Activated CD8-positive, alpha-beta memory T cell treated with anti-CD3 and anti-CD28 coated beads for 36 hours (primary cell): ENCODE results near the gene UBASH3B. TPM values are rescaled to one million over a fixed set of nuclear protein-coding genes. Genes with fewer than 3 reads are reported as not detected.
"Not testable (repeated sequence)": the region's sequence is repeated elsewhere in the genome, so short reads cannot be mapped to it uniquely, and the experiment has no call there.

Experiments
- CTCF ChIA-PET: fragments of 350-600 bp; sonication (Branson Sonifier 250); formaldehyde crosslinking; loops from one replicate; lab custom pipeline; 2021; ENCODE audit warnings: antibody characterized with exemption; lab: Charles Lee
- POLR2A ChIA-PET: fragments of 350-600 bp; sonication (Branson Sonifier 250); formaldehyde crosslinking; loops from one replicate; lab custom pipeline; 2021; ENCODE audit warnings: antibody characterized with exemption; lab: Charles Lee
- total RNA-seq, 2 experiments: library from RNA; stranded (reverse); gene quantifications; one replicate each; pipeline ENCODE4 v1.2.3, GENCODE V29; 2021

UBASH3B gene, protein sequence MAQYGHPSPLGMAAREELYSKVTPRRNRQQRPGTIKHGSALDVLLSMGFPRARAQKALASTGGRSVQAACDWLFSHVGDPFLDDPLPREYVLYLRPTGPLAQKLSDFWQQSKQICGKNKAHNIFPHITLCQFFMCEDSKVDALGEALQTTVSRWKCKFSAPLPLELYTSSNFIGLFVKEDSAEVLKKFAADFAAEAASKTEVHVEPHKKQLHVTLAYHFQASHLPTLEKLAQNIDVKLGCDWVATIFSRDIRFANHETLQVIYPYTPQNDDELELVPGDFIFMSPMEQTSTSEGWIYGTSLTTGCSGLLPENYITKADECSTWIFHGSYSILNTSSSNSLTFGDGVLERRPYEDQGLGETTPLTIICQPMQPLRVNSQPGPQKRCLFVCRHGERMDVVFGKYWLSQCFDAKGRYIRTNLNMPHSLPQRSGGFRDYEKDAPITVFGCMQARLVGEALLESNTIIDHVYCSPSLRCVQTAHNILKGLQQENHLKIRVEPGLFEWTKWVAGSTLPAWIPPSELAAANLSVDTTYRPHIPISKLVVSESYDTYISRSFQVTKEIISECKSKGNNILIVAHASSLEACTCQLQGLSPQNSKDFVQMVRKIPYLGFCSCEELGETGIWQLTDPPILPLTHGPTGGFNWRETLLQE
- total RNA-seq = 10 to 100 TPM; 54.7 to 62.7 TPM

DNA sequence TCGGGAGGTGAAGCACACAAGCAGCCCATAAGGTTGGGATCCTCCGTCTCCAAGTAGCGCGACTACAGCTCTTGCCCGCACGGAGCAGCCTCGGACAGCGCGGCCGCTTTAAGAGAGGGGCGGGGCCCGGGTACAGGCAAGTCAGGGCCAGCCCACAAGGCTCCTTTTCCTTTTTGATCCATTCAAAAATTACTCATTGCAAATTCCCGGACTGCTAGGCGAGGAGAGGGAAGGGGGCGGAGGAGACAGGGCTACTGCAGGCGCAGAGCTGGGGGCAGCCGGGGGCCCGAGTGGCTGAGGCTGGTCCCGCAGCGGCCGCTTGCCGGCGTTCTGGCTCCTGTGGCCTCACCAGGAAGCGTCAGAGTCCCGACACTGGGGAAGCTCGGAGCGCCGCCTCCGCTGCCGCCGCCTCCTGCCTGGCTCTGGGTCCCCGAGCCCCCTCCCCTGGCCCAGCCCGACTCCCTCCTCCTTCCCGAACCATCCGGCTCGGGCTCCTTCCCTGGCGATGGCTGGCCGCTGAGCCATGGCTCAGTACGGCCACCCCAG lies at the start of gene UBASH3B:
Gene UBASH3B (plus strand): TSS at position 196 of the 546 bp plus-strand sequence. CDS start 328 bp downstream, at position 524.
- POLR2A ChIA-PET = interaction anchor here (0.7 to 1.7 kb wide), 12 partner anchors 12 to 228 kb away, joined by 3 to 11 read pairs (median 4); no protein-coding TSS in a partner anchor

DNA sequence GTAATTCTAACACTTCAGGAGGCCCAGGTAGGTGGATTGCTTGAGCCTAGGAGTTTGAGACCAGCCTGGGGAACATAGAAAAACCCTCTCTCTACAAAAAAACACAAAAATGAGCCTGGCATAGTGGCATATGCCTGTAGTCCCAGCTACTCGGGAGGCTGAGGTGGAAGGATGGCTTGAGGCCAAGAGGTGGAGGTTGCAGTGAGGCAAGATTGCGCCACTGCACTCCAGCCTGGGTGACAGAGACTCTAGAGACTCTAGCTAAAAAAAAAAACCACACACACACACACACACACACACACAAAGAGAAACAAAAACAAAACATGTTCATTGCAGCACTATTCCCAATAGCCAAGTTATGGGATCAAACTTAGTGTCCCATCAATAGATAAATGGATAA lies 48.4 kb upstream of the UBASH3B start:
- POLR2A ChIA-PET, CTCF ChIA-PET: not testable (repeated sequence)

More for the DNA sequence above, at the start of gene UBASH3B:
- CTCF ChIA-PET = interaction anchor here (0.6 to 3.8 kb wide), 17 partner anchors 12 to 125 kb away, joined by 3 to 22 read pairs (median 4); no protein-coding TSS in a partner anchor

DNA sequence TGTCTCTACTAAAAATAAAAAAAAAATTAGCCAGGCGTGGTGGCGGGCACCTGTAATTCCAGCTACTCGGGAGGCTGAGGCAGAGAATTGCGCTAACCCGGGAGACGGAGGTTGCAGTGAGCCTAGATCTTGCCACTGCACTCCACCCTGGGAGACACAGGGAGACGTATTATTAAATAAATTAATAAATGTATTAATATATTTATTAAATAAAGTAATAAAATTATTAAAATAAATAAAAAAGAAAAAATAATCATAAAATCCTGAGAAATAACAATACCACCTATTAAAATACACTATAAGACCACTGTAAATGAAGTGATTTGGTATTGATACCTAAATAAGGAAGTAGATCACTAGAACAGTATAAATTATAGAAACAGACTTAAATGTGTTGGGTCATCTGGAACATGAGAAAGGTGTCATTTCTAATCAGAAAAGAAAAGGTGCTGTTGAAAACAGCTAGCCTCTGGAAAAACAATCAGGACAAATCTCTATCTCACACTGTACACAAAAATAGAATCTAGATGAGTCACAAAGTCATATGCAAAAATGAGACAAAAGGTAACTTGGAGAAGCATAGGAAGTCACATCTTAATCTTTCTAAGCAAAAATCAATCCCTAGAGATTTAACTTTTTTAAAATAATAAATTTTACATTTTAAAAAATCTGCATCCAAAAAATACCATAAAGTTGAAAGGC lies 43.2 kb upstream of the UBASH3B start:
- CTCF ChIA-PET = interaction anchor here (0.7 to 1.5 kb wide), 4 partner anchors 14 to 21 kb away, joined by 3 to 5 read pairs (median 4); no protein-coding TSS in a partner anchor
- POLR2A ChIA-PET = no interaction called here

DNA sequence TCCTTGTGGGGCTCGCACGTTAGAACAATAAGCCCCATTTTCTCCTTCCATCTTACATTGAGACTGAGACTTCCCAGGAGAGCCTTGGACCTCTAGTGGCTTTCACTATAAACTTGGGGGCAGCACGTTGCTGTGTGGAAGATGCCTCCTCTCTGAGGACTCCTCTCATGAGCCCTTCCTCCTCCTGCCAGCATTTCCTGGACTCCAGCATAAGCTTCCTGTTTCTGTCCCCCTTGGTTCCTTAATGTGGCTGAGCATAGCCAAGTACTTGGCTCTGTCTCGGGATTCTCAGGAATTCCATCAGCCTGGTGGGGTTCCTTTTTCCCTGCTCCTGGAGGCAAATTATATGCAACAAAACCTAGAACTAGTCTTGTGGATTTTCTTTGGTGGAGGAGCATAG lies 38.8 kb upstream of the UBASH3B start:
- CTCF ChIA-PET = no interaction called here

DNA sequence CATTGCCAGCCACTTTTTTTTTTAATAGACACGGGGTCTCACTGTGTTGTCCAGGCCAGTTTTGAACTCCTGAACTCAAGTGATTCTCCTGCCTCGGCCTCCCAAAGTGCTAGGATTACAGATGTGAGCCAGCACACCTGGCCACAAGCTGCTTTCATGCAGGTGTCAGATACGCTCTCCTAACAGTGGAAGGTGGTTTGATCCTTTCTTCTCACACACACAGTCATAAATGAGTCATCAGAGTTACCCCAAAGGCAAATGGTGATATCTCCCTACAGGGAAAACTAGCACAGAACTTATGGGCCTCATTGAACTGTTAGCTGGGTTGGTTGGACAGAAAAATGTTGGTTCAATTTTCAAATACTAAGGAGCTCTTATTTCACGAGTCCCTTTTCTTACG lies 38.2 kb upstream of the UBASH3B start:
- CTCF ChIA-PET = no interaction called here
- POLR2A ChIA-PET = no interaction called here

More for the DNA sequence above, 38.8 kb upstream of the UBASH3B start:
- POLR2A ChIA-PET = no interaction called here

DNA sequence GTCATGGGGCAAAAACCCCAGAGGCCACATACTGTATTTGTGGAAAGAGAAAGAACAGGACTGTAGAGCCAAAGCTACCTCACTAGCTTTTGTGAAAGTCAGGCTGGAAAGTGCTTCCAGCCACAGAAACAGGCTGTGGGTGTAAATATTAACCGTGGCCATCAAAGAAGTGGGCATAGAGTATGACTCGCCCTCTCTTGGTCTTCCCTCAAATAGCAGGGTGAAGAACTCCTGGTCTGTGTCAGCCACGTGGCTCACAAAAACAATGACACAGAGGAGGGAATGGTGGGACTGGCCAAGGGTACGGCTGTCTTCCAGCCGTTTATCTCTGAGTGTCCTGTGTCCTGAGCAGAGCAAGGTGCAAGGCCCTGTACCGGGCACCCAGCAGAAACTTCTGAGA lies 37.6 kb upstream of the UBASH3B start:
- POLR2A ChIA-PET = no interaction called here
- CTCF ChIA-PET = no interaction called here

DNA sequence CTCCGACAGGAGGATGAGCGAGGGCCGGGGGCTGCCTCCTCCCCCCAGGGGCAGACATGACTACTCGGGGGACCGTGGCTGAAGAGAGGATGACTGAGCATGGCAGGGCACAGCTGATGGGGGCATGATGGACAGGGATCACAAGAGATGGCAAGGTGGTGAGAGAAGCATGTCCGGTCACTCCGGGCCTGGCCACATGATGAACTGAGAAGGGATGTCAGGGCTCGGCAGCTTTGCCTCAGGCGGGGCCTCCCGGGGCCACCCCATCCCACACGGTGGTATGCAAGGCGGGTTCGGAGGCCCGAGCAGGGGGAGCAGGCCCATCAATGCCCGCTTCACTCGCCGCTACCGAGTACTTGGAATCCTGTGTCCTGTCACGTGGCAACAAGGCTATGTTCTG lies 36.6 kb upstream of the UBASH3B start:
- ChIA-PET CTCF (no interaction called here), POLR2A (no interaction called here)

DNA sequence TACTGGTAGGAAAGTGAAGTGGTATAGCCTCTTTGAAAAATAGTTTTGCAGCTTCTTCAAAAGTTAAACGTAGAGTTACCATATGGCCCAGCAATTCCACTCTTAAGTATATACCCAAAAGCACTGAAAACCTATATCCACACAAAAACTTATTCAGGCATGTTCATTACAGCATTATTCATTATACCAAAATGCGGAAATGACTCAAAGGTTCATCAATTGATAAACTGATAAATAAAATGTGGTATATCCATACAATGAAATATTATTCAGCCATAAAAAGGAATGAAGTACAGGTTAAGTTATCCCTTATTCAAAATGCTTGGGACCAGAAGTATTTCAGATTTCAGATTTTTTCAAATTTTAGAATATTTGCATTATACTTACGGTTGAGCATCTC lies 35.8 kb upstream of the UBASH3B start:
- POLR2A ChIA-PET = no interaction called here
- CTCF ChIA-PET = no interaction called here

DNA sequence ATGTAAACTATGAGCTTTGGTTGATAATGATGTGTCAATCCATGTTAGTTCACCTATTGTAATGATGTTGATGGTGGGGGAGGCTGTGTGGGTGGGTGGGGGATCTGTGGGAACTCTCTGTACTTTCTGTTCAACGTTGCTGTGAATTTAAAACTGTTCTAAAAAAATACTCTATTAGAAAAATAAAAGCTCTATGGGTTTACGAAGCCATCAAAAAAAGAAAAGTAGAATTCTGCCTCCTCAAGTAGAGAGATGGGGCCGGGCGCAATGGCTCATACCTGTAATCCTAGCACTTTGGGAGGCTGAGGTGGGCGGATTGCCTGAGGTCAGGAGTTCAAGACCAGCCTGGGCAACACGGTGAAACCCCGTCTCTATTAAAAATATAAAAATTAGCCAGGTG lies 30.0 kb upstream of the UBASH3B start:
- CTCF ChIA-PET = interaction anchor here (1.5 kb wide), 1 partner anchor 131 kb away, joined by 3 read pairs; no protein-coding TSS in a partner anchor
- POLR2A ChIA-PET = not testable (repeated sequence)

DNA sequence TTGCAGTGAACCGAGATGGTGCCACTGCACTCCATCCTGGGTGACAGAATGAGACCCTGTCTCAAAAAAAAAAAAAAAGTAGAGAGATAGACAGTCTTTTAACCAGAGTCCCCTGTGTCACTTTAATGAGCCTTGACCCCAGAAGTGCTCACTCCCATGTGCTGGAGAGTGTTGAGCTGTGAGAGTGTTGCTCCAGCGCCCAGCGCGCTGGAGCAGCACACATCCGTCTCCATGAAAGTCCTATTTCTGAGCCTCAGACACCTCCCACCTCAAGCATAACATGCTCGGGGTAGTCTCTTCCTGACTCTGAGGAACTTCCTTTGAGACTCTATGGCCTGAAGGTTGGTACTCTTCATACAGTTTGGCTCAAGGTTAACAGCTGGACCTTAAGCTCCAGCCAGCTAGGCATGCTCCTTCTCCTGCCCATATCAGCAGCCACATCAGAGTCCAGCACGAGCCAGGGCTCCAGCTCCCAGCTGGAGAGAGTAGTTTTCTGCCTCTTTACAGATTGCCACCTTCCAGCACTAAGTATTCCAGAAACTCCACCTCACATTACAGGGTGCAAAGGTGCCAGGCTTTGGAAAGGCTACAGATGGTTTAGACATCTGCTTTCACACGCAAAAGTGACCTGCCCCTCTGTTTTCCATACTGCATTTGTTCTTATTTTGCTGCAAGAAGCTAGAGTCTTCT lies 29.4 kb upstream of the UBASH3B start:
- ChIA-PET CTCF (interaction anchor here (0.6 to 1.5 kb wide), 2 partner anchors 13 to 130 kb away, joined by 3 read pairs; no protein-coding TSS in a partner anchor), POLR2A (no interaction called here)

DNA sequence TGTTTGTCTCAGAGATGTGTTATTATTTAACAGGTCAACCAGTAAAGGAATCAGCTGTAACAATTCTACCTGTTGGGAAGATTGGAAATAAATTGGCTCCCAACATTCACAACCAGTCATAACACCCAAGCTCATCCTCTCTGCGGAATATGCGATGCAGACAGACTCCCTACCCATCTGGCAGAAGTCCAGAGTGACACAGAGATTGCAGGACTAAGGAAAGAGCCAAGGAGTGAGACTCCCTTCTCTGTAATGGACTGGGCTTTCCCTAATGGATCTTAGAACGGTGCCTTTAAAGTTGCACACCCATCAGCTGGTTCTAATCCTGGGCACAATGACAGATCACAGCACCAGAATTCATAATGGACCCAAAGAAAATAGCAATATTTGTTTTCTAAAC lies 27.8 kb upstream of the UBASH3B start:
- CTCF ChIA-PET = interaction anchor here (0.7 to 2.4 kb wide), 6 partner anchors 15 to 408 kb away, joined by 3 to 29 read pairs (median 8); no protein-coding TSS in a partner anchor
- POLR2A ChIA-PET = no interaction called here

DNA sequence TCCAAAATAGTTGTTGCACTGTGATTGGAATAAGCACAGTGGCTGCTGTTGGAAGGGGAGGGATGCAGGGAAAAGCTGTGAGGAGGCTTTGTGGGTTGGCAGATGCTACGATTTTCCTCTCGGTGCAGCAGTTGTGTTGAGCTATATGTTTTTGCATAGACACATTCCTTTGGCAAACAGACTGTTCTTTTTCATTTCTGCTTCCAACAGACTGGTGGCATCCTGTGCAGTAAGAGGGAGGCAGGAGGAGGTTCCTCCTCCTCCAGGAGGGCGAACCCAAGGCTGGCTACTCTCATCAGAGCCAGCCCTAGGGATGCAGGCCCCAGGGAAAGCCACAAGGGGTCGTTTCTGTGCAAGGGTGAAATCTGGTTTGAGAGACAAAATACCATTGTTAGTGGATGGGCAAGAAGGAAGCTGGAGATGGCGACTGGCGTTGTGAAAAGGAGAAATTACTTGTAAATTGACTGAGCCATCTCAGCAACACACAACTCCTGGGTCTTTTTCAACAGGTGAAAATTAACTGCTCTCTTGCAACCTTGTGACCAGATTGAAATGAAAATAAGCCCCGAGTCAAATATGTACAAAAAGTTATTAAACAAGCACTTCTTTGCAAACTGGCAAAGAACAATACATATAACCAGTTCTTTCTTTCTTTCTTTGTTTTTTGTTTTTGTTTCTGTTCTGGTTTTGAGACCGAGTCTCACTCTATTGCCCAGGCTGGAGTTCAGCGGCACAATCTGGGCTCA lies 26.5 kb upstream of the UBASH3B start:
- ChIA-PET CTCF (interaction anchor here (0.6 to 2.4 kb wide), 24 partner anchors 10 to 290 kb away, joined by 3 to 29 read pairs (median 4); partner anchors contain the start of gene UBASH3B), POLR2A (no interaction called here)

DNA sequence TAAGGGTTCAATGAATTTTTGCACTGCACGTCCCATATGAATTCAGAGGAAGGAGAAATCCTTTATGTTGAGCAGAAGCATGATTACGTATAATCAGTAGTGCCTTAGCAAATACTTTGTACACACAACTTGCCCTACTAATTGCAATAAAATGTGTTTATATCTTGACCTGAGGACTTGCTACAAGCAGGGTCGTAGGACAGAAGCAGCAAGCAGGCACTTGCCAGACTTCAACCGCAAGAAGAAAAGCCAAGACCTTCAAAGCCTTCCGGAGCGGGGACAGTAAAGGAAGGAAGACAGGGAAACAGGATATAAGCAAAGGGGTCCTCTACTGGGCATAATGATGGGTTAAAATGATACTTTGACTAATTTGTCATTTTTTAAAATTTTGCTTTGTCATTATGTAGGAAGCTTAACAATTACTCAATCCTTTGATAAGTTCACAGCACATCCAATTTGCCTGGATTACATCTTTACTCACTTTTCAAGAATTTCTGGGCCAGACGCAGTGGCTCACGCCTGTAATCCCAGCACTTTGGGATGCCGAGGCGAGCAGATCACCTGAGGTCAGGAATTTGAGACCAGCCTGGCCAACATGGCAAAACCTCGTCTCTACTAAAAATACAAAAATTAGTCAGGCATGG lies 23.2 kb upstream of the UBASH3B start:
- ChIA-PET CTCF (interaction anchor here (0.6 to 1.6 kb wide), 7 partner anchors 8 to 394 kb away, joined by 3 to 9 read pairs (median 3); no protein-coding TSS in a partner anchor), POLR2A (no interaction called here)

DNA sequence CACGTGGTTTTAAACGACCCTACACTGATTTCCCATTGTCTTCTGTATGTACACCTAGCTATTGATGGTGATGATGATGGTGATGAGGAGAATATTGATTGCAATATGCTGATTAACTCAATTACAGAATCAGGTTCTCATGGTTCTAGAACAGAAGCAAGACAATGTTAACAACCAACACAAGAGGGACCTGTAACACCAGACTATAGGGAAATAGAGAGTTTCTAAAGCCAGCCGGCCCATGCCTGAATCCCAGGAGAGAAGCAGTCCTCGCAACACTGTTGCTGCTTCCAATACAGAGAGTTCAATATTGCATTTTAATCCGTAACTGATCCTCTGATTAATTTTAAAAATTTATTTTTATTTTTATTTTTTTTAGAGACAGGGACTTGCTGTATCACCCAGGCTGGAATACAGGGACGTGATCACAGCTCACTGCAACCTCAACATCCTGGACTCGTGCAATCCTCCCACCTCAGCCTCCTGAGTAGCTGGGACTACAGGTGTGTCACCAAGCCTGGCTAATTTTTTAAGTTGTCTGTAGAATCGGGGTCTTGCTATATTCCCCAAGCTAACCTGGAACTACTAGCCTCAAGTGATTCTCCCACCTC lies 22.2 kb upstream of the UBASH3B start:
- POLR2A ChIA-PET = interaction anchor here (0.7 kb wide), 1 partner anchor 951 kb away, joined by 5 read pairs; no protein-coding TSS in a partner anchor

DNA sequence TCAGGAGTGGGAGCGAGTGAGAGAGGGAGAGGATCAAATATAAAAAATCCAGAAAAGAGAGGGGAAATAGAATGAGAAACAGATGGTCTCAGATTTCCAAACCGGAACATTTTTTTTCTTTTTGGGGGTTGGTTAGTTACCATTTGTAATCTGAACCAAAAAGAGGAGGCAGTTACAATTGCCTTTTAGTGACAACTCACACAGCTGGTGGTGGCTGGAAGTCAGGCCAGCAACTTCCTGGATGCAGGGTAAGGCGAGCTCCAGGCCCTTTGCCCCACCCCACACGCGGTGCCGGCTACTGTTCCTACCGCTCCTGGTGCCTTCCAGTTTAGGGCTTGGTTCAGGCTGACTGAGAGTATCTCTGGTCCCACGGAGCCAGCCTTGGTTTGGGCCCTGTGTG lies 21.0 kb upstream of the UBASH3B start:
- POLR2A ChIA-PET = no interaction called here
- CTCF ChIA-PET = interaction anchor here (1.4 kb wide), 1 partner anchor 147 kb away, joined by 6 read pairs; no protein-coding TSS in a partner anchor

More for the DNA sequence above, 22.2 kb upstream of the UBASH3B start:
- CTCF ChIA-PET = interaction anchor here (0.6 to 1.6 kb wide), 9 partner anchors 9 to 393 kb away, joined by 3 to 9 read pairs (median 3); no protein-coding TSS in a partner anchor

DNA sequence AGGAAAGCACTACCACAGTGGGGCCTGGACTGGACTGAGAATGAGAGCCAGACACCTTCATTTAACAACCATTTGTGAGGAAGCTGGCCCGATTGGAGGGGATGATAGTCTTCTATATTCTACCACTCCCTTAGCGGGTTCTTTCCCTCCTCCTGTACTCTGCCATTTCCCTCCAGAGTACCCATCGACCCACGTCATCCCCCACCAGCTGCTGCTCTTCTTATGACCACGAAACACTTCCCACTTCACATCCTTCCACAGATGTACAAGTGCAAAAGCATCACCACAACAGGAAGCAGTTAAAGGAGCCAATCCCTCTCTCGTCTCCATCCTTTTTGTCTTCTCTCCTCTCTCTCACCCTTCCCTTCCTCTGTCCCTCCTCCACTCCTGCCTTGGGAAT lies 18.0 kb upstream of the UBASH3B start:
- ChIA-PET POLR2A (no interaction called here), CTCF (interaction anchor here (1.0 to 1.2 kb wide), 2 partner anchors 118 to 216 kb away, joined by 3 to 4 read pairs; no protein-coding TSS in a partner anchor)
